ENCODE data around the gene ATP8A1.

DNA sequence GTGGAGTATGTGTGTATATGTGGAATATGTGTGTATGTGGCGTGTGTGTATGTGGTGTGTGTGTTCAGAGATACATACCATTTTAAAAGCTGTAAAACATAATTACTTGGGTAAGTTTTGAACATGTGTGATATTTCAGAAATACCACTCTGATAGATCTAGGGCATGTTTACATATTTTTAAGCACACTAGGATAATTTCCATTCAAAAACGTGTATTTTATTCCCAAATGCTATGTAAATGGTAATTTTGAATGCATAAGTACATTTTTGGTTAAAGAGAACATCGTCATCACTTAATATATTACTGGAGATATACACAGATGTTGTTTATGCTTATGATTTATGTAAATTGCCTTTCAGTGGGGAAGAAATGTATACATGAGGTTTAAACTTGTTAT is 294.3 kb downstream of the ATP8A1 start:
- TF ChIP-seq, protein P1, sequence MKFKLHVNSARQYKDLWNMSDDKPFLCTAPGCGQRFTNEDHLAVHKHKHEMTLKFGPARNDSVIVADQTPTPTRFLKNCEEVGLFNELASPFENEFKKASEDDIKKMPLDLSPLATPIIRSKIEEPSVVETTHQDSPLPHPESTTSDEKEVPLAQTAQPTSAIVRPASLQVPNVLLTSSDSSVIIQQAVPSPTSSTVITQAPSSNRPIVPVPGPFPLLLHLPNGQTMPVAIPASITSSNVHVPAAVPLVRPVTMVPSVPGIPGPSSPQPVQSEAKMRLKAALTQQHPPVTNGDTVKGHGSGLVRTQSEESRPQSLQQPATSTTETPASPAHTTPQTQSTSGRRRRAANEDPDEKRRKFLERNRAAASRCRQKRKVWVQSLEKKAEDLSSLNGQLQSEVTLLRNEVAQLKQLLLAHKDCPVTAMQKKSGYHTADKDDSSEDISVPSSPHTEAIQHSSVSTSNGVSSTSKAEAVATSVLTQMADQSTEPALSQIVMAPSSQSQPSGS (CRISPR knock-in tag; IDR thresholded peaks at IDR 0.05; ENCODE audit: borderline replicate concordance, low read depth): no peak
- TF ChIP-seq, protein P2, sequence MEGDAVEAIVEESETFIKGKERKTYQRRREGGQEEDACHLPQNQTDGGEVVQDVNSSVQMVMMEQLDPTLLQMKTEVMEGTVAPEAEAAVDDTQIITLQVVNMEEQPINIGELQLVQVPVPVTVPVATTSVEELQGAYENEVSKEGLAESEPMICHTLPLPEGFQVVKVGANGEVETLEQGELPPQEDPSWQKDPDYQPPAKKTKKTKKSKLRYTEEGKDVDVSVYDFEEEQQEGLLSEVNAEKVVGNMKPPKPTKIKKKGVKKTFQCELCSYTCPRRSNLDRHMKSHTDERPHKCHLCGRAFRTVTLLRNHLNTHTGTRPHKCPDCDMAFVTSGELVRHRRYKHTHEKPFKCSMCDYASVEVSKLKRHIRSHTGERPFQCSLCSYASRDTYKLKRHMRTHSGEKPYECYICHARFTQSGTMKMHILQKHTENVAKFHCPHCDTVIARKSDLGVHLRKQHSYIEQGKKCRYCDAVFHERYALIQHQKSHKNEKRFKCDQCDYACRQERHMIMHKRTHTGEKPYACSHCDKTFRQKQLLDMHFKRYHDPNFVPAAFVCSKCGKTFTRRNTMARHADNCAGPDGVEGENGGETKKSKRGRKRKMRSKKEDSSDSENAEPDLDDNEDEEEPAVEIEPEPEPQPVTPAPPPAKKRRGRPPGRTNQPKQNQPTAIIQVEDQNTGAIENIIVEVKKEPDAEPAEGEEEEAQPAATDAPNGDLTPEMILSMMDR (IDR thresholded peaks at IDR 0.05): no peak
- TF ChIP-seq TEAD4 (CRISPR knock-in tag; IDR thresholded peaks at IDR 0.05) (no peak), ZNF121 (CRISPR knock-in tag; IDR thresholded peaks at IDR 0.05) (no peak), MYBL2 (CRISPR knock-in tag; IDR thresholded peaks at IDR 0.05) (no peak), GRHL2 (CRISPR knock-in tag; IDR thresholded peaks at IDR 0.05; ENCODE audit: insufficient replicate concordance, severe bottlenecking) (no peak), CREB1 (CRISPR knock-in tag; IDR thresholded peaks at IDR 0.05) (no peak), FOXK1 (CRISPR knock-in tag; IDR thresholded peaks at IDR 0.05) (no peak), NFYB (CRISPR knock-in tag; conservative IDR thresholded peaks at IDR 0.05; ENCODE audit: low read depth) (no peak)
- TF ChIP-seq, protein P3, sequence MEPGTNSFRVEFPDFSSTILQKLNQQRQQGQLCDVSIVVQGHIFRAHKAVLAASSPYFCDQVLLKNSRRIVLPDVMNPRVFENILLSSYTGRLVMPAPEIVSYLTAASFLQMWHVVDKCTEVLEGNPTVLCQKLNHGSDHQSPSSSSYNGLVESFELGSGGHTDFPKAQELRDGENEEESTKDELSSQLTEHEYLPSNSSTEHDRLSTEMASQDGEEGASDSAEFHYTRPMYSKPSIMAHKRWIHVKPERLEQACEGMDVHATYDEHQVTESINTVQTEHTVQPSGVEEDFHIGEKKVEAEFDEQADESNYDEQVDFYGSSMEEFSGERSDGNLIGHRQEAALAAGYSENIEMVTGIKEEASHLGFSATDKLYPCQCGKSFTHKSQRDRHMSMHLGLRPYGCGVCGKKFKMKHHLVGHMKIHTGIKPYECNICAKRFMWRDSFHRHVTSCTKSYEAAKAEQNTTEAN (CRISPR knock-in tag; IDR thresholded peaks at IDR 0.05): no peak
- TF ChIP-seq, protein P4, sequence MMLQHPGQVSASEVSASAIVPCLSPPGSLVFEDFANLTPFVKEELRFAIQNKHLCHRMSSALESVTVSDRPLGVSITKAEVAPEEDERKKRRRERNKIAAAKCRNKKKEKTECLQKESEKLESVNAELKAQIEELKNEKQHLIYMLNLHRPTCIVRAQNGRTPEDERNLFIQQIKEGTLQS (CRISPR knock-in tag; conservative IDR thresholded peaks at IDR 0.05): no peak
- TF ChIP-seq, protein P5, sequence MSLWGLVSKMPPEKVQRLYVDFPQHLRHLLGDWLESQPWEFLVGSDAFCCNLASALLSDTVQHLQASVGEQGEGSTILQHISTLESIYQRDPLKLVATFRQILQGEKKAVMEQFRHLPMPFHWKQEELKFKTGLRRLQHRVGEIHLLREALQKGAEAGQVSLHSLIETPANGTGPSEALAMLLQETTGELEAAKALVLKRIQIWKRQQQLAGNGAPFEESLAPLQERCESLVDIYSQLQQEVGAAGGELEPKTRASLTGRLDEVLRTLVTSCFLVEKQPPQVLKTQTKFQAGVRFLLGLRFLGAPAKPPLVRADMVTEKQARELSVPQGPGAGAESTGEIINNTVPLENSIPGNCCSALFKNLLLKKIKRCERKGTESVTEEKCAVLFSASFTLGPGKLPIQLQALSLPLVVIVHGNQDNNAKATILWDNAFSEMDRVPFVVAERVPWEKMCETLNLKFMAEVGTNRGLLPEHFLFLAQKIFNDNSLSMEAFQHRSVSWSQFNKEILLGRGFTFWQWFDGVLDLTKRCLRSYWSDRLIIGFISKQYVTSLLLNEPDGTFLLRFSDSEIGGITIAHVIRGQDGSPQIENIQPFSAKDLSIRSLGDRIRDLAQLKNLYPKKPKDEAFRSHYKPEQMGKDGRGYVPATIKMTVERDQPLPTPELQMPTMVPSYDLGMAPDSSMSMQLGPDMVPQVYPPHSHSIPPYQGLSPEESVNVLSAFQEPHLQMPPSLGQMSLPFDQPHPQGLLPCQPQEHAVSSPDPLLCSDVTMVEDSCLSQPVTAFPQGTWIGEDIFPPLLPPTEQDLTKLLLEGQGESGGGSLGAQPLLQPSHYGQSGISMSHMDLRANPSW (CRISPR knock-in tag; conservative IDR thresholded peaks at IDR 0.05; ENCODE audit: low read depth): no peak
- TF ChIP-seq, protein P6, sequence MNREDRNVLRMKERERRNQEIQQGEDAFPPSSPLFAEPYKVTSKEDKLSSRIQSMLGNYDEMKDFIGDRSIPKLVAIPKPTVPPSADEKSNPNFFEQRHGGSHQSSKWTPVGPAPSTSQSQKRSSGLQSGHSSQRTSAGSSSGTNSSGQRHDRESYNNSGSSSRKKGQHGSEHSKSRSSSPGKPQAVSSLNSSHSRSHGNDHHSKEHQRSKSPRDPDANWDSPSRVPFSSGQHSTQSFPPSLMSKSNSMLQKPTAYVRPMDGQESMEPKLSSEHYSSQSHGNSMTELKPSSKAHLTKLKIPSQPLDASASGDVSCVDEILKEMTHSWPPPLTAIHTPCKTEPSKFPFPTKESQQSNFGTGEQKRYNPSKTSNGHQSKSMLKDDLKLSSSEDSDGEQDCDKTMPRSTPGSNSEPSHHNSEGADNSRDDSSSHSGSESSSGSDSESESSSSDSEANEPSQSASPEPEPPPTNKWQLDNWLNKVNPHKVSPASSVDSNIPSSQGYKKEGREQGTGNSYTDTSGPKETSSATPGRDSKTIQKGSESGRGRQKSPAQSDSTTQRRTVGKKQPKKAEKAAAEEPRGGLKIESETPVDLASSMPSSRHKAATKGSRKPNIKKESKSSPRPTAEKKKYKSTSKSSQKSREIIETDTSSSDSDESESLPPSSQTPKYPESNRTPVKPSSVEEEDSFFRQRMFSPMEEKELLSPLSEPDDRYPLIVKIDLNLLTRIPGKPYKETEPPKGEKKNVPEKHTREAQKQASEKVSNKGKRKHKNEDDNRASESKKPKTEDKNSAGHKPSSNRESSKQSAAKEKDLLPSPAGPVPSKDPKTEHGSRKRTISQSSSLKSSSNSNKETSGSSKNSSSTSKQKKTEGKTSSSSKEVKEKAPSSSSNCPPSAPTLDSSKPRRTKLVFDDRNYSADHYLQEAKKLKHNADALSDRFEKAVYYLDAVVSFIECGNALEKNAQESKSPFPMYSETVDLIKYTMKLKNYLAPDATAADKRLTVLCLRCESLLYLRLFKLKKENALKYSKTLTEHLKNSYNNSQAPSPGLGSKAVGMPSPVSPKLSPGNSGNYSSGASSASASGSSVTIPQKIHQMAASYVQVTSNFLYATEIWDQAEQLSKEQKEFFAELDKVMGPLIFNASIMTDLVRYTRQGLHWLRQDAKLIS (CRISPR knock-in tag; IDR thresholded peaks at IDR 0.05; ENCODE audit: borderline replicate concordance): no peak
